Neural cell (in vitro differentiated cells): ENCODE results near the gene CACNA1H. TPM values are rescaled to one million over a fixed set of nuclear protein-coding genes. Genes with fewer than 3 reads are reported as not detected.
A peak's percentile ranks its signal among the peaks of the same experiment; 100 is the strongest.

Experiments used
- H2AFZ ChIP-seq: fragments of 200-600, 300-800 bp; sonication (generic), shearing (Covaris generic); 2 replicates; pipeline ENCODE4 v1.6.0; 2014; ENCODE audit warnings: low read depth, mild to moderate bottlenecking, antibody characterized with exemption, low read length, moderate library complexity
- H3F3A ChIP-seq: fragments of 200-600 bp; shearing (Covaris generic); 2 replicates; pipeline ENCODE4 v1.6.1; 2016; ENCODE audit warnings: mild to moderate bottlenecking, moderate library complexity, mixed read lengths, antibody characterized with exemption, low read length; ENCODE audit not compliant: insufficient read depth, poor library complexity, severe bottlenecking
- H3K27ac ChIP-seq: fragments of 200-600, 300-800 bp; sonication (generic), shearing (Covaris generic); 2 replicates; pipeline ENCODE4 v1.5.1; 2014; ENCODE audit warnings: mild to moderate bottlenecking, low read length, moderate library complexity
- H3K27me3 ChIP-seq: fragments of 300-800, 200-600 bp; sonication (generic), shearing (Covaris generic); 2 replicates; pipeline ENCODE4 v1.6.0; 2014; ENCODE audit warnings: mild to moderate bottlenecking, low read depth, low read length, moderate library complexity; ENCODE audit not compliant: insufficient read depth
- H3K36me3 ChIP-seq: fragments of 300-800, 200-600 bp; sonication (generic), shearing (Covaris generic); 2 replicates; pipeline ENCODE4 v1.5.1; 2014; ENCODE audit warnings: mild to moderate bottlenecking, antibody characterized with exemption, low read length, moderate library complexity; ENCODE audit not compliant: insufficient read depth
- H3K4me2 ChIP-seq: fragments of 300-800, 200-600 bp; sonication (generic), shearing (Covaris generic); 2 replicates; pipeline ENCODE4 v1.6.0; 2014; ENCODE audit warnings: mild to moderate bottlenecking, low read length
- H3K4me3 ChIP-seq: fragments of 300-800, 200-600 bp; sonication (generic), shearing (Covaris generic); 2 replicates; pipeline ENCODE4 v1.5.1; 2014; ENCODE audit warnings: mild to moderate bottlenecking, low read length, moderate library complexity
- H3K79me2 ChIP-seq: fragments of 200-600 bp; shearing (Covaris generic); replicated peaks from 2 replicates; pipeline ENCODE4 v1.6.0; 2014; ENCODE audit warnings: mild to moderate bottlenecking, low read length, moderate library complexity; ENCODE audit not compliant: insufficient read depth
- H3K9ac ChIP-seq: fragments of 300-800, 200-600 bp; sonication (generic), shearing (Covaris generic); 2 replicates; pipeline ENCODE4 v1.6.1; 2016; ENCODE audit warnings: mild to moderate bottlenecking, low read length, mixed read lengths
- H3K9me2 ChIP-seq: fragments of 200-600 bp; shearing (Covaris generic); 2 replicates; pipeline ENCODE4 v1.6.1; 2016; ENCODE audit warnings: mild to moderate bottlenecking, low read length, mixed read lengths; ENCODE audit not compliant: insufficient read depth
- H3K9me3 ChIP-seq: fragments of 200-600, 300-800 bp; sonication (generic), shearing (Covaris generic); 2 replicates; pipeline ENCODE4 v1.6.1; 2016; ENCODE audit warnings: mild to moderate bottlenecking, mixed run types, low read length, moderate library complexity, mixed read lengths
- H4K20me1 ChIP-seq: fragments of 200-600 bp; shearing (Covaris generic); 2 replicates; pipeline ENCODE4 v1.6.1; 2016; ENCODE audit warnings: mild to moderate bottlenecking, mixed run types; ENCODE audit not compliant: insufficient read depth
- EP300 ChIP-seq: fragments of 450-650 bp; conservative IDR thresholded peaks from 2 replicates; pipeline ENCODE4 v1.6.1; 2014; ENCODE audit warnings: antibody characterized with exemption, mild to moderate bottlenecking, moderate library complexity; ENCODE audit not compliant: poor library complexity, severe bottlenecking
- EZH2 ChIP-seq: fragments of 200-600, 300-800 bp; shearing (Covaris generic), sonication (generic); IDR thresholded peaks from 2 replicates; pipeline ENCODE4 v1.6.1; 2014; ENCODE audit warnings: antibody characterized with exemption, low read length, borderline replicate concordance, mild to moderate bottlenecking; ENCODE audit not compliant: insufficient read depth, poor library complexity, severe bottlenecking
- MXI1 ChIP-seq: fragments of 450-650 bp; conservative IDR thresholded peaks from 2 replicates; pipeline ENCODE4 v1.6.1; 2014; ENCODE audit warnings: antibody characterized with exemption, mild to moderate bottlenecking; ENCODE audit not compliant: poor library complexity, severe bottlenecking
- POLR2AphosphoS5 ChIP-seq: IDR thresholded peaks from 2 replicates; pipeline ENCODE4 v1.6.1; 2012
- RAD21 ChIP-seq: fragments of 450-650 bp; conservative IDR thresholded peaks from 2 replicates; pipeline ENCODE4 v1.6.1; 2014; ENCODE audit warnings: antibody characterized with exemption, mild to moderate bottlenecking, moderate library complexity
- SMC3 ChIP-seq: fragments of 450-650 bp; conservative IDR thresholded peaks from 2 replicates; pipeline ENCODE4 v1.6.1; 2014; ENCODE audit warnings: antibody characterized with exemption, mild to moderate bottlenecking, moderate library complexity; ENCODE audit not compliant: poor library complexity
- TAF1 ChIP-seq: IDR thresholded peaks from 2 replicates; pipeline ENCODE4 v1.6.1; 2012; ENCODE audit warnings: low read depth
- polyA plus RNA-seq: library from polyadenylated mRNA; depleted of rRNA; stranded (reverse); fragments of >200 nt; gene quantifications from 2 replicates; pipeline ENCODE4 v1.2.3, GENCODE V29; 2014
- TF ChIP-seq, protein P1 (sequence below): IDR thresholded peaks from 2 replicates; pipeline ENCODE4 v1.6.1; 2012; ENCODE audit warnings: borderline replicate concordance
- TF ChIP-seq, protein P2 (sequence below): fragments of 450-650 bp; IDR thresholded peaks from 2 replicates; pipeline ENCODE4 v1.5.1; 2014; ENCODE audit warnings: antibody characterized with exemption, mild to moderate bottlenecking, moderate library complexity; ENCODE audit not compliant: poor library complexity, severe bottlenecking

CACNA1H gene
- polyA plus RNA-seq, 1 donor from 2014 or later, result 27.7 TPM

DNA sequence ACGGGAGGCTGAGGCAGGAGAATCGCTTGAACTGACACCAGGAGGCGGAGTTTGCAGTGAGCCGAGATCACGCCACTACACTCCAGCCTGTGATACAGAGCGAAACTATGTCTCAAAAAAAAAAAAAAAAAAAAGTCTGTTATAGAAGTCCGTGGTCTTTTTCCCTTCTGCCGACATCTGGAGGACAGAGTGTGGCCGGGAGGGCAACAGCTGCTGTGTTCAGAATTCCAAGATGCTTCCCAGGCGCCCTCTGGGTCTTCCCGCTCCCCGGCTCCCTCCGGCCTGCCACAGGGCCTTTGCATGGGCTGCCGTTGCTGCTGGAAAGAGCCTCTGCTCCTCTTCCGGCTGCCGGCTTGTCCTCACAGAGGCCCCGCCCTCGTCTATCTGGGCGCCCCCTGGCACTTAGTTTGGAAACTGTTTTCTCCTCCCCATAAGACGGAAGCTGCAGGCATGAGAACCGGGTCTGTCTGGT is 2.4 kb upstream of the CACNA1H start:
- no peak overlapping the region for H3K27ac ChIP-seq
- TF ChIP-seq, protein P1, sequence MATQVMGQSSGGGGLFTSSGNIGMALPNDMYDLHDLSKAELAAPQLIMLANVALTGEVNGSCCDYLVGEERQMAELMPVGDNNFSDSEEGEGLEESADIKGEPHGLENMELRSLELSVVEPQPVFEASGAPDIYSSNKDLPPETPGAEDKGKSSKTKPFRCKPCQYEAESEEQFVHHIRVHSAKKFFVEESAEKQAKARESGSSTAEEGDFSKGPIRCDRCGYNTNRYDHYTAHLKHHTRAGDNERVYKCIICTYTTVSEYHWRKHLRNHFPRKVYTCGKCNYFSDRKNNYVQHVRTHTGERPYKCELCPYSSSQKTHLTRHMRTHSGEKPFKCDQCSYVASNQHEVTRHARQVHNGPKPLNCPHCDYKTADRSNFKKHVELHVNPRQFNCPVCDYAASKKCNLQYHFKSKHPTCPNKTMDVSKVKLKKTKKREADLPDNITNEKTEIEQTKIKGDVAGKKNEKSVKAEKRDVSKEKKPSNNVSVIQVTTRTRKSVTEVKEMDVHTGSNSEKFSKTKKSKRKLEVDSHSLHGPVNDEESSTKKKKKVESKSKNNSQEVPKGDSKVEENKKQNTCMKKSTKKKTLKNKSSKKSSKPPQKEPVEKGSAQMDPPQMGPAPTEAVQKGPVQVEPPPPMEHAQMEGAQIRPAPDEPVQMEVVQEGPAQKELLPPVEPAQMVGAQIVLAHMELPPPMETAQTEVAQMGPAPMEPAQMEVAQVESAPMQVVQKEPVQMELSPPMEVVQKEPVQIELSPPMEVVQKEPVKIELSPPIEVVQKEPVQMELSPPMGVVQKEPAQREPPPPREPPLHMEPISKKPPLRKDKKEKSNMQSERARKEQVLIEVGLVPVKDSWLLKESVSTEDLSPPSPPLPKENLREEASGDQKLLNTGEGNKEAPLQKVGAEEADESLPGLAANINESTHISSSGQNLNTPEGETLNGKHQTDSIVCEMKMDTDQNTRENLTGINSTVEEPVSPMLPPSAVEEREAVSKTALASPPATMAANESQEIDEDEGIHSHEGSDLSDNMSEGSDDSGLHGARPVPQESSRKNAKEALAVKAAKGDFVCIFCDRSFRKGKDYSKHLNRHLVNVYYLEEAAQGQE, result no peak
- no peak for TF ChIP-seq SMC3
- no peak for TF ChIP-seq MXI1
- no peak for TF ChIP-seq POLR2AphosphoS5
- no peak for TF ChIP-seq EZH2
- no peak for TF ChIP-seq EP300
- no peak for TF ChIP-seq RAD21
- TF ChIP-seq TAF1, result no peak
- TF ChIP-seq, protein P2, sequence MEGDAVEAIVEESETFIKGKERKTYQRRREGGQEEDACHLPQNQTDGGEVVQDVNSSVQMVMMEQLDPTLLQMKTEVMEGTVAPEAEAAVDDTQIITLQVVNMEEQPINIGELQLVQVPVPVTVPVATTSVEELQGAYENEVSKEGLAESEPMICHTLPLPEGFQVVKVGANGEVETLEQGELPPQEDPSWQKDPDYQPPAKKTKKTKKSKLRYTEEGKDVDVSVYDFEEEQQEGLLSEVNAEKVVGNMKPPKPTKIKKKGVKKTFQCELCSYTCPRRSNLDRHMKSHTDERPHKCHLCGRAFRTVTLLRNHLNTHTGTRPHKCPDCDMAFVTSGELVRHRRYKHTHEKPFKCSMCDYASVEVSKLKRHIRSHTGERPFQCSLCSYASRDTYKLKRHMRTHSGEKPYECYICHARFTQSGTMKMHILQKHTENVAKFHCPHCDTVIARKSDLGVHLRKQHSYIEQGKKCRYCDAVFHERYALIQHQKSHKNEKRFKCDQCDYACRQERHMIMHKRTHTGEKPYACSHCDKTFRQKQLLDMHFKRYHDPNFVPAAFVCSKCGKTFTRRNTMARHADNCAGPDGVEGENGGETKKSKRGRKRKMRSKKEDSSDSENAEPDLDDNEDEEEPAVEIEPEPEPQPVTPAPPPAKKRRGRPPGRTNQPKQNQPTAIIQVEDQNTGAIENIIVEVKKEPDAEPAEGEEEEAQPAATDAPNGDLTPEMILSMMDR, result no peak
- peaks cover 12% of the 10 kb centered on the region for H3K79me2 ChIP-seq
- H3K9ac ChIP-seq, result no peak overlapping the region
- H4K20me1 ChIP-seq, result no peaks in the 10 kb centered on the region
- H3K36me3 ChIP-seq, result no peaks in the 10 kb centered on the region
- H3K27me3 ChIP-seq, result no peaks in the 10 kb centered on the region
- no peaks in the 10 kb centered on the region for H3K9me3 ChIP-seq
- H3K4me2 ChIP-seq, result no peak overlapping the region
- no peaks in the 10 kb centered on the region for H3K9me2 ChIP-seq
- no peaks in the 10 kb centered on the region for H3F3A ChIP-seq
- H3K4me3 ChIP-seq, result no peak overlapping the region
- H2AFZ ChIP-seq, result no peak overlapping the region

DNA sequence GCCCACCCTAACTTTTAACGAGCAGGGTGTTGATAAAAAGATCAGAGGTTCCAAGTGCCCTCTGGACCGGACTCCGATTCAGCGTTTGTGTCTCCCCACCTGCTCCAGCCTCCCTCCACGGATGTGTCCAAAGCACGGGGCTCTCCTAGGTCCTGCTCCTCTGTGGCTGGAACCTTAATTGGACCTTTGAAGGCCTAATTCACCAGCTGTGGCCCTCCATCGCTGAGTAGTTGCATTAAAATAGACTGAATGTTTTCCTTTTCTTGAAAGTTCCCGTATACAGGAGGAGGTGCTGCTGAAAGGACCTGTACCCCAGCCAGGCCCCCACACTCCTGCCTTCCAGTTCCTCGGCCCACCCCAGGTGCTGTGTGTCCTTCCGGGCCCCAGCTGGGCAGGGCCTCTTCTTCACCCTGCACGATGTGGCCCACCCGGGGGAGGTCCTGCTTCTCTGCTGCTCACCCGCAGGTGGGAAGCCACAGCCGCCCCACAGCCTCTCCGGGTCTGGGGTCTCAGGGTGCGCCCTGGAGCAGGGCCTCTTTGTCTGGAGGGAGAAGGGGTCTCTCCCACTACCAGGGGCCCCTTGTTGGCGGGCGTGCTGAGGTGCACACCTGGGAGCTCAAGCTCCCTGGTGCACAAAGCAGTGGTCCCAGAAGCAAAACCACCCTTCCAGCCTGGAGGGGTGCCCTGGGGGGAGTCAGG is 1.3 kb upstream of the CACNA1H start:
- no peaks in the 10 kb centered on the region for H4K20me1 ChIP-seq
- H3K9me2 ChIP-seq, result no peaks in the 10 kb centered on the region
- peak overlapping the region; percentile 45 for H3K27ac ChIP-seq
- H3K9me3 ChIP-seq, result no peaks in the 10 kb centered on the region
- H3K36me3 ChIP-seq, result no peaks in the 10 kb centered on the region
- TF ChIP-seq, protein P2, result no peak
- TF ChIP-seq EZH2 (no peak), EP300 (no peak), POLR2AphosphoS5 (no peak), RAD21 (no peak), MXI1 (no peak), SMC3 (no peak)
- H3K4me2 ChIP-seq, result peak overlapping the region; percentile 12
- H3K4me3 ChIP-seq, result peak overlapping the region; percentile 67
- H3K27me3 ChIP-seq, result no peaks in the 10 kb centered on the region
- H3K9ac ChIP-seq, result peak overlapping the region; percentile 65
- no peaks in the 10 kb centered on the region for H3F3A ChIP-seq
- peaks cover 12% of the 10 kb centered on the region for H3K79me2 ChIP-seq
- no peak overlapping the region for H2AFZ ChIP-seq
